NAMALWA (cell line): ENCODE data around the gene RRBP1.
A peak's percentile ranks its signal among the peaks of the same experiment; 100 is the strongest.

Experiments
- DNase-seq: peaks from one replicate; pipeline ENCODE4 v3.0.0-alpha.2; 2015; ENCODE audit warnings: low spot score

Gene RRBP1

GRCh38 chr20:17682889-17683198 lies 802 bp upstream of the RRBP1 start:
- no peak for DNase-seq

GRCh38 chr20:17681726-17682102 lies 328 bp downstream of the RRBP1 start:
- DNase-seq: no peak

GRCh38 chr20:17680836-17681725 lies 961 bp downstream of the RRBP1 start:
- peak; percentile 74 for DNase-seq

GRCh38 chr20:17679941-17680835 lies 1.9 kb downstream of the RRBP1 start:
- no peak for DNase-seq

- no peak for DNase-seq
These were observed 3.2 kb downstream of the RRBP1 start for GRCh38 chr20:17678886-17679285.

GRCh38 chr20:17678295-17678694 lies 3.7 kb downstream of the RRBP1 start:
- DNase-seq: no peak

- no peak for DNase-seq
These were observed 5.1 kb downstream of the RRBP1 start for GRCh38 chr20:17676942-17677341.

- DNase-seq: no peak
These were observed 5.7 kb downstream of the RRBP1 start for GRCh38 chr20:17676378-17676759.

- DNase-seq: no peak
These were observed 6.3 kb downstream of the RRBP1 start for GRCh38 chr20:17675519-17676377.

- no peak for DNase-seq
These were observed 7.1 kb downstream of the RRBP1 start for GRCh38 chr20:17674722-17675518.

GRCh38 chr20:17673084-17673483 lies 9.0 kb downstream of the RRBP1 start:
- DNase-seq: no peak

- no peak for DNase-seq
These were observed 10.5 kb downstream of the RRBP1 start for GRCh38 chr20:17671565-17671964.

- no peak for DNase-seq
These were observed 11.0 kb downstream of the RRBP1 start for GRCh38 chr20:17671011-17671410.

GRCh38 chr20:17669306-17669931 lies 12.6 kb downstream of the RRBP1 start:
- DNase-seq: no peak

GRCh38 chr20:17668432-17668831 lies 13.6 kb downstream of the RRBP1 start:
- DNase-seq: no peak

- peak; percentile 12 for DNase-seq
These were observed 14.6 kb downstream of the RRBP1 start for GRCh38 chr20:17667445-17667844.

GRCh38 chr20:17666481-17666880 lies 15.6 kb downstream of the RRBP1 start:
- DNase-seq: no peak

- DNase-seq: no peak
These were observed 16.3 kb downstream of the RRBP1 start for GRCh38 chr20:17665756-17666155.

- DNase-seq: no peak
These were observed 17.9 kb downstream of the RRBP1 start for GRCh38 chr20:17664025-17664633.

GRCh38 chr20:17663486-17663885 lies 18.6 kb downstream of the RRBP1 start:
- DNase-seq: no peak

GRCh38 chr20:17663040-17663399 lies 19.0 kb downstream of the RRBP1 start:
- no peak for DNase-seq
